HFF-Myc (cell line): ENCODE data around the gene GCKR.
"Not testable (repeated sequence)": the region's sequence is repeated elsewhere in the genome, so short reads cannot be mapped to it uniquely, and the experiment has no call there.

Experiments
- DNase-seq: peaks from one replicate; pipeline ENCODE4 v3.0.0-alpha.2; 2011; ENCODE audit warnings: low read depth; ENCODE audit errors: extremely low read depth
- H3K4me3 ChIP-seq: replicated peaks from 2 replicates; pipeline ENCODE4 v1.5.1; 2011; ENCODE audit warnings: low read depth, mild to moderate bottlenecking, control low read depth, low read length
- TF ChIP-seq, protein P1 (sequence below): IDR thresholded peaks from 2 replicates; pipeline ENCODE4 v1.5.1; 2012; ENCODE audit warnings: mild to moderate bottlenecking, low read depth, low read length, control low read depth; ENCODE audit errors: missing control alignments

The GCKR gene

DNA sequence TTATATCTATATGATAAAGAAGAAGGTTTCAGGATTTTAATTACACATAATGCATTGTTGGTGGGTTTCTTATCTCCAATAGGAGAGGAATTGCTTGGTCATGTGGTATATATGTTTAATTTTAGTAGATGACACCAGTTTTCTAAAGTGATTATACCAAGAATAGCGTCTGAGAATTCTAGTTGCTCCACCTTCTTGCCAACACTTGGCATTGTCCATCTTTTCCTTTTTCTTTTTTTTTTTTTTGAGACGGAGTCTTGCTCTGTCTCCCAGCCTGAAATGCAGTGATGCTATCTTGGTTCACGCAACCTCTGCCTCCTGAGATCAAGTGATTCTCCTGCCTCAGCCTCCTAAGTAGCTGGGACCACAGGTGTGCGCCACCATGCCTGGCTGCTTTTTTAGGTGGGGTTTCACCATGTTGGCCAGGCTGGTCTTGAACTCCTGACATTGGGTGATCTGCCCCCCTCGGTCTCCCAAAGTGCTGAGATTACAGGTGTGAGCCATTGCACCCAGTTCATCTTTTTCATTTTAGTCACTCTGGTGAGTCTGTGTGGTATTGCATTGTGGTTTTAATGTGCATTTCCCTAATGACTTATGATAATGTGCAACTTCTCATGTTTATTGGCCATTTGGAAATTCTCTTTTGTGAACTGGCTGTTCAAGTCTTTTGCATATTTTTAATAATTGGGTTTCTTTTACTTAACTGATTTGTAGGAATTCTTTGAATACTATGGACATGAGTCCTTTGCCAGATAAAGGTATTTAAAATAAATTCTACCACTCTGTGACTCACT, 48.9 kb downstream of the GCKR start:
- no peak overlapping the region for H3K4me3 ChIP-seq
- TF ChIP-seq, protein P1, sequence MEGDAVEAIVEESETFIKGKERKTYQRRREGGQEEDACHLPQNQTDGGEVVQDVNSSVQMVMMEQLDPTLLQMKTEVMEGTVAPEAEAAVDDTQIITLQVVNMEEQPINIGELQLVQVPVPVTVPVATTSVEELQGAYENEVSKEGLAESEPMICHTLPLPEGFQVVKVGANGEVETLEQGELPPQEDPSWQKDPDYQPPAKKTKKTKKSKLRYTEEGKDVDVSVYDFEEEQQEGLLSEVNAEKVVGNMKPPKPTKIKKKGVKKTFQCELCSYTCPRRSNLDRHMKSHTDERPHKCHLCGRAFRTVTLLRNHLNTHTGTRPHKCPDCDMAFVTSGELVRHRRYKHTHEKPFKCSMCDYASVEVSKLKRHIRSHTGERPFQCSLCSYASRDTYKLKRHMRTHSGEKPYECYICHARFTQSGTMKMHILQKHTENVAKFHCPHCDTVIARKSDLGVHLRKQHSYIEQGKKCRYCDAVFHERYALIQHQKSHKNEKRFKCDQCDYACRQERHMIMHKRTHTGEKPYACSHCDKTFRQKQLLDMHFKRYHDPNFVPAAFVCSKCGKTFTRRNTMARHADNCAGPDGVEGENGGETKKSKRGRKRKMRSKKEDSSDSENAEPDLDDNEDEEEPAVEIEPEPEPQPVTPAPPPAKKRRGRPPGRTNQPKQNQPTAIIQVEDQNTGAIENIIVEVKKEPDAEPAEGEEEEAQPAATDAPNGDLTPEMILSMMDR: no peak
- no peak for DNase-seq

DNA sequence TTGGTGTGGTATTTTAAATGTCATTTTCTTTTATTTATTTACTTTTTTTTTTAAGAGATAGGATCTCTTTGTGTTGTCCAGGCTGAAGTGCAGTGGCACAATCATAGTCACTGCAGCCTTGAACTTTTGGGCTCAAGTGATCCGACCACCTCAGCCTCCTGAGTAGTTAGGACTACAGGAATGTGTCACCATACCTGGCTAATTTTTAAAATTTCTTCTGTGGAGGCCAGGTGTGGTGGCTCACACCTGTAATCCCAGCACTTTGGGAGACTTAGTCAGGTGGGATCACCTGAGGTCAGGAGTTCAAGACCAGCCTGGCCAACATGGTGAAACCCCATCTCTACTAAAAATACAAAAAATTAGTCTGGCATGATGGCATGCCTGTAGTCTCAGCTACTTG, 52.7 kb downstream of the GCKR start:
- TF ChIP-seq, protein P1: no peak
- H3K4me3 ChIP-seq: no peak overlapping the region
- DNase-seq: no peak

DNA sequence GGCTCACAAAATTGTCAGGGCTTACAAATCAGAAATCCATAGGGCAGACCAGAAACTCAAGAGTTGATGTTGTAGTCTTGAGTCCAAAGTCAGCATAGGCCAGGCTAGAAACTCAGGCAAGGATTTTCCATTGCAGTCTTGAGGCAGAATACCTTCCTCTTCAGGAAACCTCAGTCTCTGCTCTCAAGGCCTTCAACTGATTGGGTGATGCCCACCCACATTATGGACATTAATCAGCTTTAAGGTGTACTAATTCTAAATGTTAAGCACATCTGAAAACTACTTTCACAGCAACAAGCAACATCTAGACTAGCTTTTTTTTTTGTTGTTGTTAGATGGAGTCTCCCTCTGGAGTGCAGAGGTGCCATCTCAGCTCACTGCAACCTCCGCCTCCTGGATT, 54.9 kb downstream of the GCKR start:
- no peak for DNase-seq
- no peak overlapping the region for H3K4me3 ChIP-seq
- TF ChIP-seq, protein P1: no peak

DNA sequence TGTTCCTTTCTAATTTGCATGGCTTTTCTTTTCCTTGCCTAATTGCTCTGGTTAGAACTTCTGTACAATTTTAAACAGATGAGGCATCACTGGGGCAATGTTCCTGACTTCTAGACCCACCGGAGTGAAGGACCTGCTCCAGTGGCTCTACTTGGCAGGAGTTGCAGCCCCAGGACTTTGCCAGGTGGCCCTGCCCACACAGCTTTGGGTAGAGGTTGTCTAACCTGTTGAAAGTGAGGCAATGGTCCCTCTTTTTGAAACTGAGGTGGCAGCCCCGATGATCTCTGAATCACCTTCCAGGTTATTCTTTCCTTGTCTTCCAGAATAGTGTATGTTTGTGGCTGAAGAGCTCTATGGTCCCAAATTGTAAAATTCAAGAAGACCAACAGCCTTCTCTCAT, 56.3 kb downstream of the GCKR start:
- H3K4me3 ChIP-seq: no peak overlapping the region
- no peak for DNase-seq
- TF ChIP-seq, protein P1: no peak

DNA sequence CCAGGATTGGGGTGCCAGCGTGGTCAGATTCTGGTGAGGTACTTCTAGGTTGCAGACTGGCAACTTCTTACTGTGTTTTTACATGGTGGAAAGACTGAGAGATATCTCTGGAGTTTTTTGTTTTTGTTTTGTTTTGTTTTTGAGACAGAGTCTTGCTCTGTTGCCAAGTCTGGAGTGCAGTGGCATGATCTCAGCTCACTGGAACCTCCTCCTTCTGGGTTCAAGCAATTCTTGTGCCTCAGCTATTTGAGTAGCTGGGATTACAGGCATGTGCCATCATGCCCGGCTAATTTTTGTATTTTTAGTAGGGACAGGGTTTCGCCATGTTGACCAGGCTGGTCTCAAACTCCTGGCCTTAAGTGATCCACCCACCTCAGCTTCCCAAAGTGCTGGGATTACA, 57.8 kb downstream of the GCKR start:
- H3K4me3 ChIP-seq, DNase-seq: not testable (repeated sequence)

DNA sequence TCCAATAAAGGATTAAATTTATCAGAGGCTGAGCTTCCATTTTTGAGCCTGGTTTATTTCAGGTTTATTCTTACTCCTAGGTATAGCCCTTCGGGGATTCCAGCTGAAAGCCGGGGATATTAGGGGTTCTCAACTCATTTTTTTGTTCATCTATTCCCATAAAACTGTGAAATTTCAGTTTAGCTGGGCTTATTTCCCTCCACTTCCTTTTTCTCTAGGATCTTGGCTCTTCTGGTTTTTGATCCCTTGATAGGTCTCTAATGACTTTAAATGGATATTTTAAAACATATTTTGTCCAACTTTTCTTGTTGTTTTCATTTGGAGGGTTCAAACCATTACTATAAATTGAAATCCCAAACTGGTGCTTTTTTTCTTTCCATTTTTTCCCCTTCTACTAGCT, 62.6 kb downstream of the GCKR start:
- DNase-seq: no peak
- no peak overlapping the region for H3K4me3 ChIP-seq
- TF ChIP-seq, protein P1: no peak

DNA sequence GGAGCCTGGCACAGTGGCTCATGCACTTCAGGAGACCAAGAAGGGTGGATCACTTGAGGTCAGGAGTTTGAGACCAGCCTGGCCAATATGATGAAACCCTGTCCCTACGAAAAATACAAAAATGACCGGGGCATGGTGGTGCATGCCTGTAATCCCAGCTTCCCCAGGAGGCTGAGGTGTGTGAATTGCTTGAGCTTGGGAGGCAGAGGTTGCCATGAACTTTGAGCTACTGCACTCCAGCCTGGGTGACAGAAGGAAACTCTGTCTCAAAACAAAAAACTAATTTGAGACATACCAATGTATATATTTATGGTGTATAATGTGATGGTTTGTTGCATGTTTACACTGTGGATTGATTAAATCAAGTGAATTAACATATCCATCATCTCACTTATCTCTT, 64.4 kb downstream of the GCKR start:
- no peak for DNase-seq
- TF ChIP-seq, protein P1: no peak

More for the DNA sequence above, 64.4 kb downstream of the GCKR start:
- no peak overlapping the region for H3K4me3 ChIP-seq
